GM21576 (cell line): ENCODE data around the gene CDH12.
"Not testable (repeated sequence)": the region's sequence is repeated elsewhere in the genome, so short reads cannot be mapped to it uniquely, and the experiment has no call there.

ENCODE experiments used
- ATAC-seq: cut with Tn5 transposase; IDR thresholded peaks from one replicate; pipeline ENCODE4 v1.9.1; 2021; ENCODE audit warnings: mild to moderate bottlenecking, moderate library complexity; ENCODE audit not compliant: unreplicated experiment

The CDH12 gene

DNA sequence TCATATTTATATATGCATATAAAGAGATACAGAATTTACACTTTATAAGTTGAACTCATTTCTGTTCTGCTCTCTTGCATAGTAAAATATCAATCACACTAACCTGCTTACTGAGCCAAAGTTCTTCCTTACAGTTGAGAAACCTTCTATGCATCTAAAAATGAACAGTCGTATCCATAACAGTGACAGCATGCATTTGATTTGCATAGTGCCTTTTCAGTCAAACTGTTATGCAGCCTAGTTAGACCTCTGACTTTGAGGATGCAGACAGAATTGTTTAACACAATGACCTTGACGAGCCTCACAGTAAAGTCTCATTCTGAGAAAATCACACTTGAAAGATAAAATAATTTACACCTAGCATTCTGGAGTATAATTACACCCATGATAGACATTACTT lies 683.9 kb downstream of the CDH12 start:
- not testable (repeated sequence) for ATAC-seq

GRCh38 chr5:22168704-22169103 lies 684.4 kb downstream of the CDH12 start:
- not testable (repeated sequence) for ATAC-seq

GRCh38 chr5:22165931-22166330 lies 687.2 kb downstream of the CDH12 start:
- not testable (repeated sequence) for ATAC-seq

DNA sequence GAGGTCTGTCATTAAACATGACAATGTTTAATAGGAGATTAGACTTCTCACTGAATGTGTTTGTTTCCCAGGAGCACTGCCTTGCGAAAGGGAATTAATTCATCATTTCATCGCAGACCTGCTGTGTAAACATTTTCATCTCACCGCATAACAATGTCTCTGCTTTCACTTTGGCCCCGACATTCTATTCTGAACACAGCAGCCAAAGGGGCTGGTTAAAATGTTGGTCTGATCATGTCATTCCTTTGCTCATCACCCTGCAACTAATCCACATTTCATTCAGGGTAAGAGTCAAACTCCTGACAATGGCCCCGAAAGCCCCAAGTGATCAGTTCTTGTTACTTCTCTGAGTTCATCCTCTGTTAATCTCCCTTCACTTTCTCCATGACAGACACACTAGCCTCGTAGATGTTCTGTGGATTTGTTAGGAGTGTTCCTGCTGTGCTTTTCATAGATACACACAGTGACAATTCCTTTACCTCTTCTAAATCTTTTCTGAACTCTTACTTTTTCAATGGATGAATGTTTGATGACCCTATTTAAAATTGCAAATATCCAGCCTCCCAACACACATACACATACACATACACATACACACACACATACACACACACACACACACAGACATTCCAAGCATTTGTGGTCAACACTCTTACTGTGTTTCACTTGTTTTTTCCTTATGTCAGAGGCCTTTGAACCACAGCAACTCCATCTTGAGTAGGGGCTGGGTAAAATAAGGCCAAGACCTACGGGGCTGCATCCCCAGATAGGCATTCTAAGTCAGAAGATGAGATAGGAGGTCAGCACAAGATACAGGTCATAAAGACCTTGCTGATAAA lies 688.0 kb downstream of the CDH12 start:
- not testable (repeated sequence) for ATAC-seq

DNA sequence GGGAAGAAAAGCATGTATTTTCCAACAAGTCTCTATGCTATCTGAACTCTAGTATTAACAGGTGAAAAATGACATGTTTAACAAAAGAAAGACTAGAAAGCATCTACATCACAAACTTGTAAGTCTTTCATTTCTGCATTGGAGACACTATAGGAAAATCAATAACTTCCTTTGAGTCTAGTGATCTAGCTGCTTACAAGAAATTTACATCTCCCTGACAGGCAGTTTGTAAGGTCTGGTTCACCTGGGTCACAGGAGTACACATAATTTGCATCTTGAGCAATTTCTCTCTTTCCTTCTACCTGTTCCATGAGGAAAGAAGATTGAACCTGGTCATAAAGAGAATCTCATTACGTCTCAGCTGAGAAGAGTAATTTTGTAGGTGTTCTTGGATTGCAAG lies 696.2 kb downstream of the CDH12 start:
- not testable (repeated sequence) for ATAC-seq

GRCh38 chr5:22154779-22155178 lies 698.4 kb downstream of the CDH12 start:
- ATAC-seq = not testable (repeated sequence)

GRCh38 chr5:22151801-22152200 lies 701.3 kb downstream of the CDH12 start:
- ATAC-seq = not testable (repeated sequence)

DNA sequence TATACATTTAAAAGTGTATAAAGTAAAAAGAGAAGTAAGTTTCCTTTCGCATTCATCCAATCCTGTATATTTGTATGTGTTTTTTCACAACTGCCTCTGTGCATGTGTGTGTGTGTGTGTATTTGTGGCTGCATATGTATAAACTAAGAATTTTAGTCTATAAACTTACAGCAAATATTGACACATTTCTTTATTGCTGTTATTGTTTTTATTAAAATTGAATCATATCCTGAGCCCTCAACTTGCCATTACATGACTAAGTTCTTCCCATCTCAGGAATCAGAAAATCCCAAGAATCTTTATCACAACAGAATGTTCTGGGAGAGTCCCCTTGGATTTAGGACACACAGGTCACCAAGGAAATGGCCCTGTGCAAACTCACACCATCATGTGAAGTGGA lies 712.7 kb downstream of the CDH12 start:
- ATAC-seq = not testable (repeated sequence)

DNA sequence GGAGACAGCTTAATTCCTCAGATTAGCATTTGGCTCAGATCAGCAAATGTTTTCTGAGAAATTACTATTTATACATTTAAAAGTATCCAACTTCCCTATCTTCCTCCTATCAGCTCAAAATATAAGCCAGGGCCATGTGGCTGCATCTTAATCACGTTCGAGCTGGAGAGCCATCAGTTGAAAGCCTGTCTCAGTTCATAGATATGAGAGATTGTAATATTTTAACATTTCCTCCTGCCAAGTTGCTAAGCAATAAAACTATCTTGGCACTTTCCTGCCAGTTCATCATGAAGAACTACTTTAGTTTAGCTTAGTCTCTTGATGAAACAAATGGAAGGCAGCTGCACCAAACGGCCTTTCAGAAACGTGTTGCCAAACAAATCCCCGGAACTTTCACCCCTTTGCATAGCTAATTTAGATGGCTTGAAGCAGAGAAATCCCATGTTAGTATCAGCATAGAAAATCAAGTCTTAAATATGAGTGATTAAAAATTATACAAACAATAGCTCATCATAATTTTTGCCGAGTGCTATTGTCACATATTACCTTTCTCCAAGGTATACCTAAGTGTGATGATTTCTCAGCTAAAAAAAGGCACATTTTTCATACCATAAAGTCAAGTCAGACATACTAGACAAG lies 713.4 kb downstream of the CDH12 start:
- ATAC-seq = not testable (repeated sequence)

GRCh38 chr5:22111320-22111719 lies 741.8 kb downstream of the CDH12 start:
- no peak for ATAC-seq

- ATAC-seq = no peak
These were observed 743.8 kb downstream of the CDH12 start for GRCh38 chr5:22109315-22109714.

DNA sequence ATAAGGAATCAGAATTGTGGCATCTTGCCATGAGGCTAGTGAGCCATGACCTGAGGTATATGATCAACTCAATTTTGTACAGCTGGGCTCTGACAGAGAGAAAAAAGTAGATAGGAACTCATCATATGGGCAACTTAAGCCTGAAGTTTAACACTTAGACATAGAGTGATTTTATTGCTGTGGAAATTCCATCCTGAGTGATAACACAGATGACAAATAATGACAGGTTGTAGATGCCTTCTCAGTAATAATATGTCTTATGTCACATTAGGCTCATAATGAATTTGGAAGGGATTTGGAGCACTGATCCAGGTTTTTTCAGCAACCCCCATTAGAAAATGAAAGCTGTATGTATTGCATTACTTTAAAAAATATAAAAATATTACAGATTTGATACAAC lies 744.6 kb downstream of the CDH12 start:
- ATAC-seq = no peak

DNA sequence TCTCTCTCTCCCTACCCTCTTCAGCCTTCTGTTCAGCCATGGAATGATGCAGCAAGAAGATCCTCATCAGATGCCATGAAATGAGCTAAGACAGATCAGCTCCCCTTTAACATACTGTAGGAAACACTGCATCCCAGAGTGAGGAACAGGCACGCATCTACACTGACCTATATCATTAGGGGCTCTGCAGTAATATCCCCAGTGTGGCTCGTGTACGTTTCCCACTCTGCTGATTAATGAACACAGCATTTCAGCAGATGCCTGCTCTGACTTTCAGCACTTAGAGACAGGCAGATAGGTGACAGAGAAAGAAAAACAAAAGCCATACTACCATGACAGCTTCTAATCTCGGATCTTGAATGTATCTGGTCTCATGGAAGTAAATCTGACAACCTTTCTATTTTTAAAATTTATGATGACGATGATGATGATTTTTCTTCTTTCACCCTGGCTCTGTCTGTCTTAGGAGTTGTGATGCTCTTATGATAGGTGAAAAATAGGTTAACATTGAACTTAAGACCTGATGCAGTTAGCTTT lies 750.3 kb downstream of the CDH12 start:
- no peak for ATAC-seq

DNA sequence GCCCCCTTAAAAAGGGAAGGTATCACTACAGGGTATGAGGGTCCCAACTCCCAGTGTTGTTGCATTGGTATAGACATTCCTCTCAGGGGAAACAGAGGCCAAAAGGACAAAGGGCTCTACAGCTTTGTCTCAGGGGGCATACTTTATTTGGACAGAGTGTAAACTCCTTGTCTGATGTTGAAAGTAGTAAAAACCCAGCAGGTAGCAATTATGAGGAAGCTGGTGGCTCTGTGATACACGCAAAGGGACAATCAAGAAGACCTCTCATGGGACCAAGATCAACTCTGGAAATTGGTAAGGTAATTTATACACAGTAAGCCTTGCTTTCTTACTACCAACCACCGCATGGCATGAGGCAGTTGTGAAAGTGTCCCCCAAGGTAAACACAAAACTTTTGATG lies 764.6 kb downstream of the CDH12 start:
- ATAC-seq = no peak

DNA sequence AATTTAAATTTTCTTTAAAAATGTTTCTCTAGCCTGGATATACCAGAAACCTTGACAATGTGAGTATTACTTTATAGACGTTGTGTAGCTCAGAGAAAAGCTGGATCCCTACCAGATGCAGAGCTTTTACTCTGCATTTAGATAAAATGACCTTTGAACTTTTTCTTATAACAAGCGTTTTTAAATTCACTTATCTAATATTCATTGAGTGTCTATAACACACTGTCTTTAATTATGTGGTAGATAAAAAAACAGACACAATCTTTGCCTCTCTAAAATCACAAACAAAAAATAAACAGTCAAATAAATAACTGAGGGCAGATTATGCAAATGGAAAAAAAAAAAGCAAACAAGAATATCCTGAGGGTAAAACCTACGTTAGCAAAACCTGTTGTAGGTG lies 773.6 kb downstream of the CDH12 start:
- no peak for ATAC-seq

DNA sequence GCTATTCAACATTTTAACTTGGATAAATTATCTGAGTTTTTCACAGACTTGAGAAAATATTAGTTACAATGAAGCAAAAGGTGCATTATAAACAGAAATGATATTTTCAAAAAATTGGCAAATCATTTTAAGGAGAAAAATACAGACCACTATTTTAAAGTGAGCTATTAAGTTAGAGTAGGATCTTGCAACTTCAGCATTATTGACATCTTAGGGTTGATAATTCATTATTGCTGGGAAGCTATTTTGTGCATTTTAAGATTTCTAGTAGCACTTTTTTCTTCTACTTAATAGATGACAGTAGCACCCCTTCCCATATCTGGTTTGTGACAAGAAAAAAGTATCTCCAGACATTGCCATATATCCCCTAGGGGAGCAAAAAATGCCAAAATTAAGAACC lies 774.1 kb downstream of the CDH12 start:
- ATAC-seq = no peak

DNA sequence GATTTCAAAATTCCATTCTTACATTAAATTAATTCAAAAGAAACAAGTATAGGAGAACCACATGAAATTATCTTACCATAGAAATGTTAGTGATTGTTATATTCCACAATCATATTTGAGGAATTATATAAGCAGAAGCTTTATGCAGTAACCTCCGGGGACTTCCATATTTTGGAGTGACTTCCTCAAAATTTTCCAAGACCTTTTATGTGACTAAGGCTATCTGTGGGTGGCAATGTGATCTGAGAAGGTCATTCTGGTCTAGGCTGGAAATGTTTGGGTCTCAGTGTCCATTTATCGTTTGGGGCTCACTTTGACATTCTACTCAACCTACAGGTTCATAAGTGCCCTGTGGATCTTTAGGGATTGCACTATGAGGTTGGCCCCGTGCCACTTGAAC lies 776.6 kb downstream of the CDH12 start:
- ATAC-seq = no peak

- no peak for ATAC-seq
These were observed 782.9 kb downstream of the CDH12 start for GRCh38 chr5:22070186-22070728.

DNA sequence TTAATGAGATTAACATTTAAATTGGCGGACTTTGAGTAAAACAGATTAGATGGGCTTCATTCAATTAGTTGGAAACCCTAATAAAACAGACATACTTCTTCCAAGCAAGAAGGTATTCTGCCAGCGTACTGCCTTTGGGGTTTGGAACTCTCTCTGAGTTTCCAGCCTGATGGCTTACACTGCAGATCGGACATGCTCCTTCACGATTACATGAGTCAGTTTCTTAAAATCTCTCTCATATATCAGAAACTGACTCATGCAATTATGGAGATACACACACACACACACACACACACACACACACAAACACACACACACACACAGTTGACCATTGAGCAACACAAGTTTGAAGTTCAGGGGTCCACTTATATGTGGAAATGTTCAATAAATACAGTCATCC lies 789.4 kb downstream of the CDH12 start:
- no peak for ATAC-seq

GRCh38 chr5:22058620-22059019 lies 794.5 kb downstream of the CDH12 start:
- ATAC-seq = no peak

DNA sequence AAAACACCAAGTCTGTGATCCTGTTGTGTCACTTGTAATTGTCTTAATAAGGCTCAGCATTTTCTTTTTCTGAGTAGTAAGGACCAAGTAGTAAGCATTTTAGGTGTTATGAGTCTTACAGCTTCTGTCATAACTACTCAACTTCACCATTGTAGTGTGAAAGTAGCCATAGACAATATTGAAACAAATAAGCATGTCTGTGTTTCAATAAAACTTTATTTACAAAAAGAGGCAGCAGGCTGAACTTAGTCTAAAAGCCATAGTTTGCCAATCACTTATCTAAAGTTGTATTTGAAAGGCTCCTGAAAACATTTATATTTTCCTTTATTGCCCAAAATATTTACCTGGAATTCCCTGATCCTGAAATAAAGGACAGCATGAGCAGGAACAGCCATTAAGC lies 796.1 kb downstream of the CDH12 start:
- ATAC-seq = no peak

DNA sequence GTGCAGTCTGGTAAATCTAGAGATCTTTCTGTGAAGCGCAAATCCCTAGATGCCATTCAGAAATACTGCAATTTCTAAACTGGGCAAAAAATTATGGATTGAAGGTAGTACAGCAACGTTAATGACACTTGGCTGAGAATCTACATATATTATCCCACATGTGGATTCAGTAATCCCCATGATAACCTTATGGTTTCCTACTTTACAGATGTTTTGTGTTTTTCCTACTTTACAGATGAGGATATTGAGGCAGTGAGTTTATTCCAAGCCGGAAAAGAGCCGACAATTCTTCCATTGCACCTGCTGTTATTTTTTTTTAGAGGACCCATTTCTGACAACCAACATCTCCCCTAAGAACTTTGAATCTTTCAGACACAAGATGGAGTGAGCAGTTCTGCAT lies 796.5 kb downstream of the CDH12 start:
- no peak for ATAC-seq
